GM18870 (cell line): ENCODE data around the gene LRRTM3.

Experiments
- ATAC-seq: cut with Tn5 transposase; IDR thresholded peaks from one replicate; pipeline ENCODE4 v1.9.1; 2021; ENCODE audit warnings: moderate library complexity; ENCODE audit not compliant: unreplicated experiment

Gene LRRTM3

DNA sequence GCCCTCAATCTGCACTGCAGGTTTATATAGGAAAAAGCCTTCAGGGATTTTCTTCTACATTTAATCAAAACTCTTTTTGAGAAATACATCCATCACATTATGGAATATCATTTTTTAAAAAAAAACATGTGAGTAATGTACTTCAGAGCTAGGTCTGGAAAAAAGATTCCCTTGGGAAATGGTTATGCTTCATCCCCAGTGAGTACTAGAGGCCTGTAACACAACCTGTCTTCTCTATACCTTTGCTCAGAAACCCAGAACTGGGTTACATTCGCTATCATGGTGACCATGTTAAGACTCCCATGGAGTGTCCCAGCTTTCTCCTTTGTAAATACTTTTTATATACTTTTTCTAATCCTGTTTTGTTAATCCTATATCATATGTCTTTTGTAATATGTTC is 186.9 kb downstream of the LRRTM3 start:
- ATAC-seq, result no peak

GRCh38 chr10:67114945-67115344 is 189.1 kb downstream of the LRRTM3 start:
- no peak for ATAC-seq

GRCh38 chr10:67115972-67116371 is 190.1 kb downstream of the LRRTM3 start:
- no peak for ATAC-seq

GRCh38 chr10:67119651-67120050 is 193.8 kb downstream of the LRRTM3 start:
- no peak for ATAC-seq

GRCh38 chr10:67127441-67127840 is 201.6 kb downstream of the LRRTM3 start:
- no peak for ATAC-seq

DNA sequence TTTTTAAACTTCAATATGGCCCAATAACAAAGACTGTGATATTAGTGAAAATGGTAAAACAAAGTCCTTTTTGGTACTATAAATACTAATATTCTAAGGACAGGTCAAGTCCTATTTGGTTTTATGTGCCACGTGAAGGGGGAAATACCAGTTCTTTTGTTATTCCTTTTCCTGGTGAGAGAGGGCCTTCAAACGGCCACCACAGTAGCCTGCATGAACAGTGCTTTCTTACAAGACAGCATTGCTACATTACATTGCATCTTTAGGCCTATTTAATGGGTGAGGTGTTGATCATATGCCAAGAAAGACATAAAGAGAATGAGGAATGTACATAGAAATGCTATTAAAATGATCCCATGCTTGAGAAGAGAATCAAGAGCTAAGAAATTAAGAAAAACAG is 214.8 kb downstream of the LRRTM3 start:
- ATAC-seq, result no peak

- no peak for ATAC-seq
Observed at GRCh38 chr10:67141300-67141699, 215.5 kb downstream of the LRRTM3 start.

DNA sequence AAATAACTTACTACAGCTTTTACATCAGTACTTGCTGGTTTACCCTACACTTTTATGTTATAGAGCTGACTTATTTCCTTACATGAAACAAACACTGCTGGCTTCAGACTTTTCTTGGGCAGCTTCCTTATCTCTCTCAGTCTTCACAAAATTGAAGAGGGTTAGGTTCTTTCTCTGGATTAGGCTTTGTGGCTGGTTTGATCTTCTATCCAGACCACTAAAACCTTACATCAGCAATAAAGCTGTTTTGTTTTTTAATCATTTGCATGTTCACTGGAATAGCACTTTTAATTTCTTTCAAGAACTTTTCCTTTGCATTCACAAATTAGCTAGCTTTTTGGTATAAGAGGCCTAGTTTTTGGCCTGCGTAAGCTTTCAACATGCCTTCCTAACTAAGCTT is 218.7 kb downstream of the LRRTM3 start:
- ATAC-seq, result no peak
